Glomerular visceral epithelial cell (primary cell): ENCODE measurements around the gene LCN2.
A peak's percentile ranks its signal among the peaks of the same experiment; 100 is the strongest.

Source experiments
- DNase-seq: peaks from one replicate; pipeline ENCODE4 v3.0.0-alpha.2; 2016; ENCODE audit errors: extremely low spot score

LCN2 gene

GRCh38 chr9:128114326-128115186 is 34.7 kb upstream of the LCN2 start:
- no peak for DNase-seq

GRCh38 chr9:128115187-128116103 is 33.8 kb upstream of the LCN2 start:
- DNase-seq = no peak

DNA sequence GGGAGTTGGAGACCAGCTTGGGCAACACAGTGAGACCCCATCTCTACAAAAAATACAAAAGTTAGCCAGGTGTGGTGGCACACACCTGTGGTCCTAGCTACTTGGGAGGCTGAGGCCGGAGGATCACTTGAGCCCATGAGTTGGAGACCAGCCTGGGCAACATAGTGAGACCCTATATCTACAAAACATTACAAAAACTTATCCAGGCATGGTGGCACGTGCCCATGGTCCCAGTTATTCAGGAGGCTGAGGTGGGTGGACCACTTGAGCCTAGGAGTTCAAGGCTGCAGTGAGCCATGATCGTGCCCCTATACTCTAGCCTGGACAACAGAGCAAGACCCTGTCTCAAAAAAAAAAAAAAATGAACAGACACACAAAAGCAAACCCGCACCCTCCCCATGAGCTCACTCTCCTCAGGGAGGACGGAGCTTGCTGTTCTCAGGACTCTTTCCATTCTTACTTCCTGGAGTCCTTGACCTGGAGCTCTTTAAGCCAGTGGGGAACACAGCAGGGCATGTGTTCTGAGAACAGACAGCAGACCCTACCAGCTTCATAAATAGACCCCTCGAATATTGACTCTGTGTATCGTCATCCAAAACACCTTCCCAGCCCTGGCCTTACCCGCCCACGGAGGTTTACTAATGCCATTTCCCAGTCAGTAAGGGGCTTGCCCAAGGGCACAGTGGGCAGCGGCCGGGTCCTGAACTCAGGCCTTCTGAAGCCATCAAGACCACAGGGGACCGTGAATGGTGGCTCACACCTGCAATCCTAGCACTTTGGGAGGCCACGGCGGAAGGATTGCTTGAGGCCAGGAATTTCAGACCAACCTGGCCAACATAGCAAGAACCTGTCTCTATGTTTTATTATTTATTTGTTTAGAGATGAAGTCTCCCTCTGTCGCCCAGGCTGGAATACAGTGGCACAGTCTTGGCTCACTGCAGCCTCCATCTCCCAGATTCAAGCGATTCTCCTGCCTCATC is 32.9 kb upstream of the LCN2 start:
- no peak for DNase-seq

DNA sequence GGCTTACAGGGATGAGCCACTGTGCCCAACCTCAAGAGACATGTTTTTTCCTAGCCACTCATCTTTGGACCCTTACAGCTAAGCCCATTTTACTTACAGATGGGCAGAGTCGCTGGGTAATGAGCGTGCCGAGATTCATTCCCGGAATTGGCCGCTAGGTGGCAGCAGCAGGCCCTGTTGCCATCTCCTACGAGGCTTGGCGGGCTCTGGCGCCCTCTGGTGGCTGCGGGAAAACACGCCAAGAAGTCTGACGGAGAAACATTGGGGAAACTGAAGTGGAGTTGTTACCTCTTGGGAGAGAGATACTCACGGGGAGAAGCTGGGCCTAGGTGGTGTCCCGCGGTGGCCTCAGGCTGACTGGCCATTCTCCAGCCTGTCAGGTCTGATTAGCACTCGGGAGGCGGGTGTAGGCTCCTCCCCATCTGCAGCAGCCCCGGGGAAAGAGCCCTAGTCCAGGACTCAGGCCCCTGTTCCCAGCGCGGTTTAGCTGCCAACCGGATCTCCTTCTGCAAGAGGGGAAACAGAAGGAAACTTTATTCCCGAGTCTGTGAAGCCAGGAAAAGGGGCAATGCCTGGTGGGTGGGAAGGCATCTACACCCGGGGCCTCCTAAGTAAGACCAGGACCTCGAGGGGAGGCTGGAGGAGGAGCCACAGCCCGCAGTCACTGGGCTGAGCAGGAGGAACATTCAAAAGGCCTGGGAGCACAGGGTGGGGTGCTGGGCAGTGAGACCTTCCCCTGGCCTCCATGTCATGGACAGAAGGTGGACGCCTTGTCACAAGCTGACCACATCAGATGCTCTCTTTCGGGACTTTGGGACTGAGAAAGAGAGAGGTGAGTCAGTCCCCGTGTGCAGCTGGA is 31.4 kb upstream of the LCN2 start:
- peak; percentile 93 for DNase-seq

GRCh38 chr9:128118472-128118857 is 30.8 kb upstream of the LCN2 start:
- DNase-seq = no peak

- no peak for DNase-seq
Measured at GRCh38 chr9:128118971-128119665, 30.1 kb upstream of the LCN2 start.

DNA sequence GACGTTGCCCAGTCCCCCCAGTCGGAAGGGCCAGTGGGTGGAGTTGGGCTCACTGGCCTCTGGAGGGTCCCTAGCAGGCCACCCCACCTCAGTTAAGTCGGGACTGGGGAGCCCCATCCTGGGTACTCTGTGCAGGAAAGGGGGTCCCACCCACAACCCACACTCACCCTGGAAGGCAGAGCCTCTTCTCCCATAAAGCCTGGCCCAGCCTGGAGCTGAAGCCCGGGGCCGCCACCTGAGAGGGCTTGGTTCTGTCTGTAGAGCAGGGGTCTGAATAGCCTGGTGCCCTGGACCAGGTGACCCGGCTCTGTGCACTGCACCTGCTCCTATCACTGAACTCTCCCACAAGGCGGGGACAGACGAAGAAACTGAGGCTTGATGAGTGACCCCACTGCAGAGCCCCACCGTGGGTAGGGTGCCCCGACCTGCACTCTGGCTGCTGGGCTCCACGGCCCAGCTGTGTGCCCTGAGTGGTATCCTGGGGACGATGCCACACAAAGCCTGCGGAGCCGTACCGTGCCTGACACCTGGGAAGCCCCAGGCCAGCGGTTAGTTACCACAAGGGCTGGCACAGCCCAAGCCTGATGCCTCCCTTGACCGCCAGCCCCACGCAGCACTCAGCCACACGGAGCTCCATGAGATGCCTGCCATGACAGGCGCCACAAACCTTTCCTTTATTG is 29.1 kb upstream of the LCN2 start:
- DNase-seq = no peak

DNA sequence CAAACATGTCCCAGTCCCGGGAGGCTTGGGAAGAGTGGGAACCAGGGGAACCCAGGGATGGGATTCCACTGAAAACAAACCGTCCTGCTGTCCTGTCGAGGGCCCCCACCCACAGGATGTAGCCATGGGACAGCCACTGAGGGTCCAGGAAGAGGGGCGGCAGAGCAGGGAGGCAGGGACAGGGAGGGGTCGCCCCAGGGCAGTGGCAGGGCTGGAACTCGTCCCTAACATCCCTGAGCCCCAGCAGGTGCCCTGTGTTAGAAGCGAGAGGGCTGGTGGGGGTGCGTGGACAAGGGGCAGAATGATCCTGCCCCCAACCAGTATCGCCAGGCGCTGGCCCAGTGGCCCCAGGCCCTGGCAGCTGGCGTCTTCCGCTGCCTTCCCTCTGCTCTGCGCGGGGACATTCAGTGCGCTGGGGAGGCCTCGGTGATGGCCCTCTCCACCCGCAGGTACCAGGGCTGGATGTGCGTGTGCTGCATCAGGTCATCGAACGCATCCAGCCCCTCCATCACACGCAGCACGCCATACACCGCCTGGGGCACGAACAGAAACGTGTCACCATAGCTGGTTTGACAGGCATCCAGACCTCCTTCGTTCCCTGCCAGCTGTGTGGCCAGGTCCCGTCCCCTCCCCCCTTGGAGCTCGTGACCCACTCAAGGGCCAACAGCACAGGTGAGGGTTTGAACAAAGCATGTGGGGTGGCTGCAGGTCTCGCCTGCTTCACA is 28.4 kb upstream of the LCN2 start:
- DNase-seq = no peak

DNA sequence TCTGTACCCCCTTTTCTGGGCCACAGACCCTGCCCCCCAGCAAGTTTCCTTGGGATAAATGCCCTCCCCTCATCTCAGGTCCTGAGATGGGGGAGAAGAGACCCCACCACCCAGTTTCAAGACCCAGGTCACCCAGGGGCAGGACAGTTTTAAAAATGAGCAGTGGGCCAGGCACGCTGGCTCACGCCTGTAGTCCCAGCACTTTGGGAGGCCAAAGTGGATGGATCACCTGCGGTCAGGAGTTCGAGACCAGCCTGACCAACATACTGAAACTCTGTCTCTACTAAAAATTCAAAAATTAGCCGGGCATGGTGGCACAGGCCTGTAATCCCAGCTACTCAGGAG is 27.8 kb upstream of the LCN2 start:
- no peak for DNase-seq

DNA sequence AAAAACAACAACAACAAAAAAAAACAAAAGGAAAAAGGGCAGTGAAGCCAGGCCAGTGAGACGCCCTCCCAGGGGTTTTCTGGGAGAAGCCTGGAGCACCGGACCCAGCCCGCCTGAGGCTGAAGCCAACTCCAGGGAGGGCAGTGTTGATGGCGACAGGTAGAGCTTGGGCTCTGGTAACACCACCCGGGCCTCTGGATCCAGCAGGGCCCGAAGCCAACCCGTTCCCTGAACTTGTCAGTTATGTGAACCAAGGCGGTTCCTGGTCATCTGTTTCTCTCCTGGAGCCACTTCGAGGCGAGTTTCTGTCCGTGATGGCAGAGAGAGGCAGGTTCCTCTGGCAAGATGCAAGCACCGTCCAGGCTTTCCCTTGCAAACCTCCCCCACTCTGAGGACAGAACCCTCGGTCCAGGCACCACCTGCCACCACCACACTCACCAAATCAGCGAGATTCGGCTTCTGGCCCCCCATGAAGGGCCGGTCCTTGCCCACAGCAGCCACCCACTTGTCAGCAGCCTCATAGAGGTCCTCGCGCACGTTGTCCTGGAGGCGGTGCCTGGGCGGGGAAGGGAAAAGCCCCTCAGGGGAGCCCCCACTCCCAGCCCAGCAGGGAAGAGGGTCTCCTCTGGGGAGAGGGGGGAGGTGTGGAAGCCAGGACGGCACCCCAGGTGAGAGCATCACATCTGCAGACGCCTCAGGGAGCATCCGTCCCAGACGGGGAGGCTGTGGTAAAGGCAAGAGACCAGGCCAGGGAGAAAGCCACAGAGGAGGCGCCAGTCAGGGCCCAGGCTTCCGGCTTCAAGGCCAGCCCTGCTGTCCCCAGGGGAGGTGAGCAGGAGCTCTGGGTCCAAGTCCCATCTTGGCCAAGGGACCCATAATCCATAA is 27.1 kb upstream of the LCN2 start:
- DNase-seq = no peak

DNA sequence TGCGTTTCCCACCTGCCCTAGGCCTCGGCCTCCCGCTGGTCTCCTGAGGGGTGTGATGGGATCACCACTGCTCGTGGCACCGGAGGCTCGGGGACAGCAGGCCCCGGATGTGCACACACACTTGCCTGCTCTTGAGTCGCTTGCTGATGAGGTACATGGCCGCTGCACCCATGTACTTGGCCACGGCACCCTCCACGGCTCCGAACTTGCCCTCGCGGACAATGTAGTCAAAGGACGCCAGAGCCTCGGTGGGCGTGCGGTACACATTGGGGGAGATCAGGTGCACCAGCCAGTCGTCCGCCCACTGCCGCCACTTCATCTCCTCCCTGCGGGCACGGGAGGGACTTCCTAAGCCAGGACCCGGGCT is 26.5 kb upstream of the LCN2 start:
- DNase-seq = no peak

- no peak for DNase-seq
Measured at GRCh38 chr9:128123451-128124080, 25.7 kb upstream of the LCN2 start.

- no peak for DNase-seq
Measured at GRCh38 chr9:128124451-128124850, 24.8 kb upstream of the LCN2 start.

- DNase-seq = peak; percentile 63
Measured at GRCh38 chr9:128124873-128125579, 24.2 kb upstream of the LCN2 start.

DNA sequence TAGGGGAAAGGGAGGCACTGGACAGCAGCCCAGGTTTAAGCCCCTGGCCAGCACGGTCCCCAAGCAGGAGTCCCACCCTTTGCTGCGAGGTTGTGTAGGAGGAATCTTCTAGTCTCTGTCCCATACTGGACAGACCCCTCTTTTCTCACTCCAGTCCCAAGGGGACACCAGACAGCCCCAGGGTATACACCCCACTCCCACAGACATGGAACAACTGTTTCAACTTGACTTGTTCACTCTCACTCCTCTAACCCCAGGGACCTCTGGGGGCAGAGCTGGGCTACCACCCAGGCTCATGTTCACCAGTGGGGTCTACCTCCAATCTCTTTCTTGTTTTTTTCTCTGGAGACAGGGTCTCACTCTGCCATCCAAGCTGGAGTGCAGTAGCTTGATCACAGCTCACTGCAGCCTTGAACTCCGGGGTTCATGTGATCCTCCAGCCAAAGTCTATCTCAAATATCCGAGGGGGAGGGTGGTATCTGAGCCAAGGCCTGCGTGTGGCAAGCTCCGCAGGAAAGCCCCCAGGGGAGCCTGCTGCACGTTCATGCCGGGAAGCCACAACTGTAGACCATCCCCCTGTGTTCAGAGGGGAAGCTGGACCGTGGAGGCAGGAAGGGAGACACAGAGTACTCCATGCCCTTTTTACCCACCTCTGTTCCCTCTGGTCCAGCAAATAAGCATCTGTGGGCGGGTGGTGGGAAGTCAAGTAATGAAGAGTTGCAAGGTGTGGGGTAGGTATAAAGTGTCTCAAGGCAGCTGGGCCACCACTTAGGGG is 23.5 kb upstream of the LCN2 start:
- no peak for DNase-seq

DNA sequence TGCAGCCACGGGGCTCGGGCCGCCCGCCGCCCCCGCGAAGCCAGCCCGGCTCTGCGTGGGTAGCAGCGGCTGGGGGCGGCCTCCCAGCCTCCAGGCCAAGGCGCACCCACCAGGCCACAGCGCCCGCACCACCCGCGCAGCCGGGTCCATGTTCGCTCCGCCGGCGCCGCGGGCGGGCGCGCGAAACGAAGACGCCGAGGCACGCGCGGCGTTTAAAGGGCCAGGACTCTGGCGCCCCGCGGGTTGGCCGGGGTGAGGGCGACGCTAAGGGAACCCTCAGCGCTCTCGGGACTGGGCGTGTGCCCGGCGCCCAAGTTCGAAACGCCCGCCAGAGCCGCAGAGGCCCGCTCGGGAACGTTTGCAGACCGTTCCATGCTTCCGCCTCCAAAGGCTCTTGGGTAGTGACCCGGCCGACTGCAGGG is 21.7 kb upstream of the LCN2 start, which contains the start of gene PTGES2:
Gene PTGES2 (minus strand): TSS at position 162 of the 422 bp plus-strand sequence. CDS start 12 bp downstream, at position 150.
- peak; percentile 81 for DNase-seq
